ENCODE results near the gene ANKRD42.

DNA sequence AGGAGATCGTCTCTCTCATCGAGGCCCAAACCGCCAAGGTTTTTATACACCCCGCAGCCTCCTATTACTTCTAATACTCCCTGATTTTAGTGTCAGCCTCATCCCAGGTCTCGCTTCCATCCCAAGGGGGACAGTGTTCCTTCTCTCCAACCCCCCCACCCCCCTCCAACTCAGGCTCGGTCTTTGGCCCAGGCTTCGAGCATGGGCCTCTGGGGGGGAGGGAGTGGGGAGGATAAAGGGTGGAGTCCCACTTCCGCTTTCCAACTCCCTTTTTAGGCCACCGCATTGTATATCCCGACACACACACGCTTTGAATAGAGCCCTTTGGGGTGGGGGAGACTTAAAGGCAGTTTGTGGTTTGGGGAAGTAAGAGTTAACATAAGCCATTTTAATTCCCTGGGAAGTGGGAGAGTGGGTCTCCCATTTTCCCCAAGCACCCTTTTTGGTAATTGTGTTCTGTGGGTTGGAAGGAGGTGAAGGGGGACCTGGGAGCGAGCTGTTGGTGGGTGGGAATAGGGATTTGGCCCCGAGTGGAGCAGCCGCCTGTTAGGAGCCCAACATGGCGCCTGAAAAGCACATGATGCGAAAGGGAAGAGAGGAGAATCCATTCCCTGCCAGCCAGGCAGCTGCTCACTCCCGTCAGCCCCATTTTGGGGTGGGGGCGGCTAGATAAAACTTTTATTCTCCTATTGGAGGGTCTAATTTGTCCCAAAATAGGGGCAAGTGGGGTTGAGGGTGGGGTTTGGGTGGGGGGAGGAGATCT, 35.7 kb upstream of the ANKRD42 start:
- TF ChIP-seq, protein P1, sequence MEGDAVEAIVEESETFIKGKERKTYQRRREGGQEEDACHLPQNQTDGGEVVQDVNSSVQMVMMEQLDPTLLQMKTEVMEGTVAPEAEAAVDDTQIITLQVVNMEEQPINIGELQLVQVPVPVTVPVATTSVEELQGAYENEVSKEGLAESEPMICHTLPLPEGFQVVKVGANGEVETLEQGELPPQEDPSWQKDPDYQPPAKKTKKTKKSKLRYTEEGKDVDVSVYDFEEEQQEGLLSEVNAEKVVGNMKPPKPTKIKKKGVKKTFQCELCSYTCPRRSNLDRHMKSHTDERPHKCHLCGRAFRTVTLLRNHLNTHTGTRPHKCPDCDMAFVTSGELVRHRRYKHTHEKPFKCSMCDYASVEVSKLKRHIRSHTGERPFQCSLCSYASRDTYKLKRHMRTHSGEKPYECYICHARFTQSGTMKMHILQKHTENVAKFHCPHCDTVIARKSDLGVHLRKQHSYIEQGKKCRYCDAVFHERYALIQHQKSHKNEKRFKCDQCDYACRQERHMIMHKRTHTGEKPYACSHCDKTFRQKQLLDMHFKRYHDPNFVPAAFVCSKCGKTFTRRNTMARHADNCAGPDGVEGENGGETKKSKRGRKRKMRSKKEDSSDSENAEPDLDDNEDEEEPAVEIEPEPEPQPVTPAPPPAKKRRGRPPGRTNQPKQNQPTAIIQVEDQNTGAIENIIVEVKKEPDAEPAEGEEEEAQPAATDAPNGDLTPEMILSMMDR (conservative IDR thresholded peaks at IDR 0.05 in 1 of 2, IDR thresholded peaks at IDR 0.05 in 1 of 2; ENCODE audit: low read depth in 1 of 2, low read length in 2 of 2) = no peak
- no peak for TF ChIP-seq EZH2 (IDR thresholded peaks at IDR 0.05; ENCODE audit: low read length, missing control alignments)
